AG04449 (cell line): Measurements from ENCODE around the gene HS3ST6.
"Not testable (repeated sequence)": the region's sequence is repeated elsewhere in the genome, so short reads cannot be mapped to it uniquely, and the experiment has no call there.

ENCODE experiments used
- CTCF ChIA-PET: fragments of 350-600 bp; formaldehyde crosslinking; extraction: SDS; loops from one replicate; lab custom pipeline; 2021; ENCODE audit warnings: antibody characterized with exemption; lab: Yijun Ruan, JAX
- POLR2A ChIA-PET: fragments of 400-600, 350-600 bp; formaldehyde crosslinking; extraction: SDS; loops from one replicate; lab custom pipeline; 2020; ENCODE audit warnings: antibody characterized with exemption, inconsistent platforms; lab: Yijun Ruan, JAX
- DNase-seq: peaks from one replicate; pipeline ENCODE4 v3.0.0-alpha.2; 2010; ENCODE audit warnings: low read depth, low spot score
- H3K4me3 ChIP-seq: 2 replicates; pipeline ENCODE4 v1.5.1; 2011; ENCODE audit warnings: low read depth, mild to moderate bottlenecking, control low read depth, low read length
- CTCF ChIP-seq: IDR thresholded peaks from one replicate; pipeline ENCODE4 v1.5.1; 2011; ENCODE audit warnings: mild to moderate bottlenecking, moderate library complexity, low read length, control low read depth, inconsistent platforms; ENCODE audit not compliant: insufficient read depth; ENCODE audit errors: missing control alignments

Gene HS3ST6

GRCh38 chr16:1903845-1904840 is 14.1 kb downstream of the HS3ST6 start:
- ChIA-PET CTCF (interaction anchor here (0.8 kb wide), 1 partner anchor 26 kb away, joined by 4 read pairs; no protein-coding TSS in a partner anchor), POLR2A (no interaction called here)
- H3K4me3 ChIP-seq: no peak overlapping the region
- no peak for DNase-seq
- no peak for TF ChIP-seq CTCF

GRCh38 chr16:1903220-1903574 is 15.0 kb downstream of the HS3ST6 start:
- no peak for TF ChIP-seq CTCF
- POLR2A ChIA-PET: no interaction called here
- H3K4me3 ChIP-seq: no peak overlapping the region
- no peak for DNase-seq
- CTCF ChIA-PET: interaction anchor here (1.0 kb wide), 2 partner anchors 26 to 39 kb away, joined by 3 to 4 read pairs; no protein-coding TSS in a partner anchor

GRCh38 chr16:1902547-1903219 is 15.5 kb downstream of the HS3ST6 start:
- no peak overlapping the region for H3K4me3 ChIP-seq
- POLR2A ChIA-PET: no interaction called here
- TF ChIP-seq CTCF: no peak
- CTCF ChIA-PET: interaction anchor here (1.0 to 1.2 kb wide), 3 partner anchors 26 to 39 kb away, joined by 3 to 5 read pairs (median 4); no protein-coding TSS in a partner anchor
- no peak for DNase-seq

GRCh38 chr16:1900452-1900774 is 17.8 kb downstream of the HS3ST6 start:
- no peak for DNase-seq
- no peak overlapping the region for H3K4me3 ChIP-seq
- TF ChIP-seq CTCF: no peak
- CTCF ChIA-PET: interaction anchor here (1.0 kb wide), 1 partner anchor 29 kb away, joined by 3 read pairs; no protein-coding TSS in a partner anchor
- POLR2A ChIA-PET: no interaction called here

- DNase-seq: no peak
- ChIA-PET CTCF (interaction anchor here (1.0 kb wide), 1 partner anchor 30 kb away, joined by 3 read pairs; no protein-coding TSS in a partner anchor), POLR2A (no interaction called here)
- TF ChIP-seq CTCF: no peak
- no peak overlapping the region for H3K4me3 ChIP-seq
Measured at GRCh38 chr16:1899641-1900451, 18.4 kb downstream of the HS3ST6 start.

GRCh38 chr16:1897692-1898091 is 20.5 kb downstream of the HS3ST6 start:
- DNase-seq, H3K4me3 ChIP-seq: not testable (repeated sequence)
- POLR2A ChIA-PET: interaction anchor here (1.0 kb wide), 1 partner anchor 258 kb away, joined by 3 read pairs; the partner anchor contains the start of gene TRAF7
- CTCF ChIA-PET: interaction anchor here (1.1 kb wide), 1 partner anchor 31 kb away, joined by 3 read pairs; no protein-coding TSS in a partner anchor
